DOHH2 (cell line): ENCODE results near the gene KRT15.

ENCODE experiments used
- CTCF ChIP-seq: fragments of 200-600 bp; sonication (generic); IDR thresholded peaks from one replicate; pipeline ENCODE4 v1.5.1; 2014; ENCODE audit warnings: antibody characterized with exemption, mild to moderate bottlenecking, low read depth, low read length; ENCODE audit not compliant: poor library complexity, severe bottlenecking
- EZH2phosphoT487 ChIP-seq: fragments of 200-600 bp; sonication (generic); IDR thresholded peaks from 2 replicates; pipeline ENCODE4 v1.6.1; 2017; ENCODE audit warnings: borderline replicate concordance, mild to moderate bottlenecking, antibody characterized with exemption, low read length, moderate library complexity, mixed read lengths

DNA sequence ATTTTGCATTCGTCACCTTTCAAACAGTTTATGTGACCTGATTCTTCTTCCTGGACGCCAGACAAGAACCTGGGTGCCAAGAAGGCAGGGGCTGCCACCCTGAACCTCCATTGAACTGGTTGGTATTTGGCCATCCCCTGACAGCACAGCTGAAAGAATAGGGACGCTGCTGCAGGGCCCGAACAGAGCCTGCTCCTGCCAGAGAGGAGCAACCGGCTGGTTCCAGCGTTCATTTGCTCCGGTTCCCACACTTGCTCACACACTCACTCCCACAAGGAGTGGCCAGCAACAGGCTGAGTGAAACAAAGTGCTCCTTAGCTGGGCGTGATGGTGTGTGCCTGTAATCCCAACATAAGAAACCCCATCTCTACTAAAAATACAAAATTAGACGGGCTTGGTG lies 38.2 kb upstream of the KRT15 start:
- no peak for TF ChIP-seq CTCF
- no peak for TF ChIP-seq EZH2phosphoT487
